HepG2 (cell line): Measurements from ENCODE around the gene TMEM156.

Experiments used
- CHD2 ChIP-seq: IDR thresholded peaks from 2 replicates; pipeline ENCODE4 v1.6.1; 2011; ENCODE audit warnings: low read depth, low read length, improper control_type of control experiment
- CTCF ChIP-seq: sonication (generic); formaldehyde crosslinking; IDR thresholded peaks from 2 replicates; pipeline ENCODE4 v1.5.0; 2020; ENCODE audit warnings: mild to moderate bottlenecking, missing genetic modification reagents, moderate library complexity
- FOXA1 ChIP-seq, 2 experiments: fragments of 450-650 bp in 1 of 2; sonication (generic) in 1 of 2; formaldehyde crosslinking in 1 of 2; IDR thresholded peaks; 2 replicates each; pipeline versions ENCODE4 v1.4.0 to v1.6.1; 2016 to 2020; ENCODE audit warnings: missing genetic modification reagents in 1 of 2
- HMGXB4 ChIP-seq, 2 experiments: sonication (generic) in 1 of 2; formaldehyde crosslinking in 1 of 2; IDR thresholded peaks; 2 replicates each; pipeline versions ENCODE4 v1.4.0 to v1.6.1; 2018 to 2020; ENCODE audit warnings: missing genetic modification reagents in 2 of 2, borderline replicate concordance in 1 of 2, low read depth in 1 of 2, mild to moderate bottlenecking in 1 of 2, missing biosample characterization in 1 of 2
- JARID2 ChIP-seq: sonication (generic); formaldehyde crosslinking; IDR thresholded peaks from 2 replicates; pipeline ENCODE4 v1.8.1; 2023; ENCODE audit warnings: missing genetic modification reagents, inconsistent platforms; ENCODE audit not compliant: insufficient replicate concordance
- JUND ChIP-seq: sonication (generic); formaldehyde crosslinking; IDR thresholded peaks from 2 replicates; pipeline ENCODE4 v1.8.0; 2022; ENCODE audit warnings: mild to moderate bottlenecking, missing genetic modification reagents
- MXI1 ChIP-seq: IDR thresholded peaks from 3 replicates; pipeline ENCODE4 v1.6.1; 2012; ENCODE audit warnings: low read depth, low read length, inconsistent platforms, borderline replicate concordance
- NONO ChIP-seq, 2 experiments: fragments of 450-650 bp in 1 of 2; sonication (generic) in 1 of 2; formaldehyde crosslinking in 1 of 2; IDR thresholded peaks in 1 of 2; conservative IDR thresholded peaks in 1 of 2; 2 replicates each; pipeline versions ENCODE4 v1.6.1 to v1.8.0; 2017 to 2022; ENCODE audit warnings: mild to moderate bottlenecking in 1 of 2, missing genetic modification reagents in 1 of 2, moderate library complexity in 1 of 2
- SUZ12 ChIP-seq: fragments of 150-350 bp; IDR thresholded peaks from 2 replicates; pipeline ENCODE4 v1.6.1; 2014; ENCODE audit warnings: low read depth, low read length
- TOPORS ChIP-seq: sonication (generic); formaldehyde crosslinking; IDR thresholded peaks from 2 replicates; pipeline ENCODE4 v1.8.0; 2023; ENCODE audit warnings: mild to moderate bottlenecking, missing genetic modification reagents
- ZNF10 ChIP-seq: sonication (generic); formaldehyde crosslinking; IDR thresholded peaks from 2 replicates; pipeline ENCODE4 v1.4.0; 2020; ENCODE audit warnings: mild to moderate bottlenecking, low read depth, missing genetic modification reagents, borderline replicate concordance
- ZNF274 ChIP-seq: sonication (generic); formaldehyde crosslinking; IDR thresholded peaks from 2 replicates; pipeline ENCODE4 v1.5.1; 2020; ENCODE audit warnings: mild to moderate bottlenecking, missing genetic modification reagents
- ZNF33B ChIP-seq: sonication (generic); formaldehyde crosslinking; IDR thresholded peaks from 2 replicates; pipeline ENCODE4 v1.5.1; 2020; ENCODE audit warnings: mild to moderate bottlenecking, missing genetic modification reagents

GRCh38 chr4:39045827-39046221 is 13.6 kb upstream of the TMEM156 start:
- TF ChIP-seq ZNF10 (CRISPR knock-in tag) (no peak), NONO (IDR thresholded peaks at IDR 0.05) (no peak), NONO (CRISPR knock-in tag; conservative IDR thresholded peaks at IDR 0.05) (no peak), CTCF (CRISPR knock-in tag) (no peak), MXI1 (no peak), JARID2 (CRISPR knock-in tag) (no peak), SUZ12 (no peak), FOXA1 (IDR thresholded peaks at IDR 0.05) (no peak), FOXA1 (CRISPR knock-in tag; IDR thresholded peaks at IDR 0.05) (no peak), HMGXB4 (CRISPR knock-in tag; IDR thresholded peaks at IDR 0.05; ENCODE audit: borderline replicate concordance in 1 of 2, low read depth in 1 of 2) (no peak), CHD2 (no peak), ZNF33B (no peak), ZNF274 (no peak), TOPORS (CRISPR knock-in tag) (no peak), JUND (CRISPR knock-in tag) (no peak)
